Right lobe of liver (tissue), 4 donors: ENCODE data around the gene KDM2B.

ENCODE experiments used
- CTCF ChIP-seq, 4 donors: fragments of 200-600 bp in 3 of 4; fragments of 450-650 bp in 1 of 4; IDR thresholded peaks; one replicate each; pipeline versions ENCODE4 v1.5.1 to v1.8.0; 2016 to 2022; ENCODE audit warnings: antibody characterized with exemption in 4 of 4, mild to moderate bottlenecking in 2 of 4
- POLR2A ChIP-seq: fragments of 450-650 bp; IDR thresholded peaks from one replicate; pipeline ENCODE4 v1.6.1; 2017; ENCODE audit warnings: antibody characterized with exemption, mild to moderate bottlenecking
- donor health status: DM: no; HTN: no; CAD: no.
- donor health status: DM: no; HTN: no; CAD: no.
- donor health status: DM: no; HTN: yes; CAD: no.

- TF ChIP-seq CTCF (IDR thresholded peaks at IDR 0.05) (no peak), POLR2A (no peak)
Observed at GRCh38 chr12:121580959-121581685, at the start of gene KDM2B.
